KMS-11 (cell line): ENCODE measurements around the gene CORO6.

Experiments used
- H2AFZ ChIP-seq: fragments of 200-600 bp; sonication (generic); 2 replicates; pipeline ENCODE4 v1.6.1; 2016; ENCODE audit warnings: antibody characterized with exemption, mixed run types, low read depth
- H3K27ac ChIP-seq: fragments of 200-600 bp; sonication (generic); 2 replicates; pipeline ENCODE4 v1.6.1; 2016; ENCODE audit warnings: mild to moderate bottlenecking, mixed run types
- H3K27me3 ChIP-seq: fragments of 200-600 bp; sonication (generic); 2 replicates; pipeline ENCODE4 v1.6.1; 2017; ENCODE audit warnings: mild to moderate bottlenecking, low read depth, mixed run types, moderate library complexity; ENCODE audit not compliant: insufficient read depth
- H3K36me3 ChIP-seq: fragments of 200-600 bp; sonication (generic); 2 replicates; pipeline ENCODE4 v1.6.1; 2017; ENCODE audit warnings: mild to moderate bottlenecking, mixed run types; ENCODE audit not compliant: insufficient read depth
- H3K4me1 ChIP-seq: fragments of 200-600 bp; sonication (generic); 2 replicates; pipeline ENCODE4 v1.6.1; 2016; ENCODE audit warnings: mild to moderate bottlenecking, low read depth, mixed run types; ENCODE audit not compliant: poor library complexity, severe bottlenecking
- H3K4me2 ChIP-seq: fragments of 200-600 bp; sonication (generic); 2 replicates; pipeline ENCODE4 v1.7.0; 2016; ENCODE audit warnings: mild to moderate bottlenecking, mixed run types
- H3K4me3 ChIP-seq: fragments of 200-600 bp; sonication (generic); IDR thresholded peaks from 2 replicates; pipeline ENCODE4 v1.6.1; 2017; ENCODE audit warnings: low read depth, low read length, mixed read lengths; ENCODE audit not compliant: insufficient read depth
- H3K79me2 ChIP-seq: fragments of 200-600 bp; sonication (generic); 2 replicates; pipeline ENCODE4 v1.6.1; 2016; ENCODE audit warnings: low read depth, mixed run types; ENCODE audit not compliant: insufficient read depth
- H3K9ac ChIP-seq: fragments of 200-600 bp; sonication (generic); 2 replicates; pipeline ENCODE4 v1.6.1; 2016; ENCODE audit warnings: mild to moderate bottlenecking, mixed run types
- H4K20me1 ChIP-seq: fragments of 200-600 bp; sonication (generic); 2 replicates; pipeline ENCODE4 v1.6.1; 2016; ENCODE audit warnings: mild to moderate bottlenecking, mixed run types; ENCODE audit not compliant: insufficient read depth
- TF ChIP-seq, protein P1 (sequence below): fragments of 200-600 bp; sonication (generic); conservative IDR thresholded peaks from 2 replicates; pipeline ENCODE4 v1.6.1; 2017; ENCODE audit warnings: low read depth, mild to moderate bottlenecking, antibody characterized with exemption, low read length, moderate library complexity, mixed read lengths

CORO6 gene

GRCh38 chr17:29577385-29578211, 45.1 kb downstream of the CORO6 start:
- no peak overlapping the region for H2AFZ ChIP-seq
- H3K36me3 ChIP-seq: no peaks in the 10 kb centered on the region
- no peak overlapping the region for H3K9ac ChIP-seq
- no peak overlapping the region for H3K4me2 ChIP-seq
- no peaks in the 10 kb centered on the region for H4K20me1 ChIP-seq
- no peaks in the 10 kb centered on the region for H3K79me2 ChIP-seq
- H3K27ac ChIP-seq: no peak overlapping the region
- no peaks in the 10 kb centered on the region for H3K27me3 ChIP-seq
- no peak overlapping the region for H3K4me3 ChIP-seq
- peaks cover 13% of the 10 kb centered on the region for H3K4me1 ChIP-seq
- TF ChIP-seq, protein P1, sequence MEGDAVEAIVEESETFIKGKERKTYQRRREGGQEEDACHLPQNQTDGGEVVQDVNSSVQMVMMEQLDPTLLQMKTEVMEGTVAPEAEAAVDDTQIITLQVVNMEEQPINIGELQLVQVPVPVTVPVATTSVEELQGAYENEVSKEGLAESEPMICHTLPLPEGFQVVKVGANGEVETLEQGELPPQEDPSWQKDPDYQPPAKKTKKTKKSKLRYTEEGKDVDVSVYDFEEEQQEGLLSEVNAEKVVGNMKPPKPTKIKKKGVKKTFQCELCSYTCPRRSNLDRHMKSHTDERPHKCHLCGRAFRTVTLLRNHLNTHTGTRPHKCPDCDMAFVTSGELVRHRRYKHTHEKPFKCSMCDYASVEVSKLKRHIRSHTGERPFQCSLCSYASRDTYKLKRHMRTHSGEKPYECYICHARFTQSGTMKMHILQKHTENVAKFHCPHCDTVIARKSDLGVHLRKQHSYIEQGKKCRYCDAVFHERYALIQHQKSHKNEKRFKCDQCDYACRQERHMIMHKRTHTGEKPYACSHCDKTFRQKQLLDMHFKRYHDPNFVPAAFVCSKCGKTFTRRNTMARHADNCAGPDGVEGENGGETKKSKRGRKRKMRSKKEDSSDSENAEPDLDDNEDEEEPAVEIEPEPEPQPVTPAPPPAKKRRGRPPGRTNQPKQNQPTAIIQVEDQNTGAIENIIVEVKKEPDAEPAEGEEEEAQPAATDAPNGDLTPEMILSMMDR: no peak

- no peak overlapping the region for H3K4me2 ChIP-seq
- no peaks in the 10 kb centered on the region for H3K27me3 ChIP-seq
- H3K27ac ChIP-seq: no peak overlapping the region
- no peak overlapping the region for H2AFZ ChIP-seq
- no peaks in the 10 kb centered on the region for H3K36me3 ChIP-seq
- no peak overlapping the region for H3K9ac ChIP-seq
- H3K4me1 ChIP-seq: peaks cover 13% of the 10 kb centered on the region
- TF ChIP-seq, protein P1: no peak
- H3K4me3 ChIP-seq: no peak overlapping the region
- H4K20me1 ChIP-seq: no peaks in the 10 kb centered on the region
- no peaks in the 10 kb centered on the region for H3K79me2 ChIP-seq
Measured at GRCh38 chr17:29577001-29577370, 45.7 kb downstream of the CORO6 start.

DNA sequence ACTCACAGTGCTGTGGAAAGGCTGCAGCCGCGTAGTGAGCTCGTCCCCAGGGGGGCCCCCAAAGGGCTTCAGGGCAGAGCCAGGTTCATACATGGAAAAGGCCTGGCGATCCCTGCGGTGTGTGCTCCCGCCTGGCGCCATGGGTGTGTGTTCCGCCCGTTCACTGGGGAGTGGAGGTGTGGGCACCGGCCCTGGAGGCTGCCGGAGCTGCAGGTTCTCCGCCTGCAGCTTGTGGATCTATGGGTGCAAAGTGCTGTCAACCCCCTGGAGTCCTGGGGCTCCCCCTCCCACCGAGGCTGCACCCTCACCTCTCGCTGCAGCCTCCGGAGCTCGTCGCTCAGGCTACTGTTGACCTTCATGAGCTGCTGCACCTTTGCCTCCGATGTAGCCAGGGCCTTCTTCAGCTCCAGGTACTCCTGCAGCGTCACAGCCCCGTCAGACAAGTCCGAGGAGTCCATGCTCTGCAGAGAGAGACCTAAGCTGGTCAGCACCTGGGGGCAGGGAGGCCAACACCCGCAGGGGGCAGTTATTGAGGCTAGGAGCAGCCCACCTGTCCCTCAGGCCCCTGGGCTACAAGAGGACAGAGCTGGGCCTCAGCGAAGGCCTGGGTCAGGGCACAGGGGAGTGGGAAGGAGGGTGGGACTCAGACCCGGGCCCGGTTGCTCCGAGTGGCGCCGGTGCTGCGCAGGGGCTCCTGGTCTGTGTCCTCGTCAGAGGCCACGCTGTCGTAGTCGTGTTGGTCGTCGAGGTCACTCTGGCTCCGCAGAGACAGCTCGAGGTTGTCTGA, 46.3 kb downstream of the CORO6 start:
- peaks cover 11% of the 10 kb centered on the region for H3K4me1 ChIP-seq
- H3K27ac ChIP-seq: no peak overlapping the region
- H3K27me3 ChIP-seq: no peaks in the 10 kb centered on the region
- TF ChIP-seq, protein P1: no peak
- H3K36me3 ChIP-seq: no peaks in the 10 kb centered on the region
- H4K20me1 ChIP-seq: no peaks in the 10 kb centered on the region
- no peak overlapping the region for H2AFZ ChIP-seq
- no peak overlapping the region for H3K4me2 ChIP-seq
- H3K4me3 ChIP-seq: no peak overlapping the region
- no peak overlapping the region for H3K9ac ChIP-seq
- H3K79me2 ChIP-seq: no peaks in the 10 kb centered on the region

- Histone ChIP-seq H2AFZ (no peak overlapping the region), H3K36me3 (no peaks in the 10 kb centered on the region), H3K4me3 (no peak overlapping the region), H4K20me1 (no peaks in the 10 kb centered on the region), H3K27ac (no peak overlapping the region), H3K4me2 (no peak overlapping the region), H3K27me3 (no peaks in the 10 kb centered on the region), H3K4me1 (peaks cover 4% of the 10 kb centered on the region), H3K79me2 (no peaks in the 10 kb centered on the region), H3K9ac (no peak overlapping the region)
- TF ChIP-seq, protein P1: no peak
Measured at GRCh38 chr17:29575511-29576213, 47.0 kb downstream of the CORO6 start.
